ENCODE measurements around the gene ALDOA. TPM values are rescaled to one million over a fixed set of nuclear protein-coding genes. Genes with fewer than 3 reads are reported as not detected.

Gene ALDOA
- total RNA-seq, 6 donors from 2014 or later, result 303 to 964 (median 731) TPM

DNA sequence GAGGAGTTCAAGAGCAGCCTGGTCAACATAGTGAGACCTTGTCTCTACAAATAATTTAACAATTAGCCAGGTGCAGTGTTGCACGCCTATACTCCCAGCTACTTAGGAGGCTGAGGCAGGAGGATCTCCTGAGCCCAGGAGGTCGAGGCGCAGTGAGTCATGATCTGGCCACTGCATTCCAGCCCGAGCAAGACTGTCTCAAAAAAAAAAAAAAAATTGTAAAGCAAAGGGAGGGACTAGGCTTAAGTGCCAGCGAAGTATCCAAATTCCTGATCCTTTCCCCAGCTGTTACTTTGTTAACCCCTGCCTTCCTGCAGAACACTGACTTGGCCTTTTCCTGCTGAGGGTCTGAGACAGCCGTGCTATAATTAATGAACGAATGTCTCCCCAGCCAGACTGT lies 45.1 kb downstream of the ALDOA start:
- ATAC-seq (ENCODE audit: low FRiP score in 2 of 2) (no peak), DNase-seq (no peak)
- no peaks in the 10 kb centered on the region for H3K9me3 ChIP-seq
- peaks cover 0 to 92% (median 50%) of the 10 kb centered on the region in 4 donors for H3K36me3 ChIP-seq
- no peak overlapping the region for H3K27ac ChIP-seq
- TF ChIP-seq, protein P1, sequence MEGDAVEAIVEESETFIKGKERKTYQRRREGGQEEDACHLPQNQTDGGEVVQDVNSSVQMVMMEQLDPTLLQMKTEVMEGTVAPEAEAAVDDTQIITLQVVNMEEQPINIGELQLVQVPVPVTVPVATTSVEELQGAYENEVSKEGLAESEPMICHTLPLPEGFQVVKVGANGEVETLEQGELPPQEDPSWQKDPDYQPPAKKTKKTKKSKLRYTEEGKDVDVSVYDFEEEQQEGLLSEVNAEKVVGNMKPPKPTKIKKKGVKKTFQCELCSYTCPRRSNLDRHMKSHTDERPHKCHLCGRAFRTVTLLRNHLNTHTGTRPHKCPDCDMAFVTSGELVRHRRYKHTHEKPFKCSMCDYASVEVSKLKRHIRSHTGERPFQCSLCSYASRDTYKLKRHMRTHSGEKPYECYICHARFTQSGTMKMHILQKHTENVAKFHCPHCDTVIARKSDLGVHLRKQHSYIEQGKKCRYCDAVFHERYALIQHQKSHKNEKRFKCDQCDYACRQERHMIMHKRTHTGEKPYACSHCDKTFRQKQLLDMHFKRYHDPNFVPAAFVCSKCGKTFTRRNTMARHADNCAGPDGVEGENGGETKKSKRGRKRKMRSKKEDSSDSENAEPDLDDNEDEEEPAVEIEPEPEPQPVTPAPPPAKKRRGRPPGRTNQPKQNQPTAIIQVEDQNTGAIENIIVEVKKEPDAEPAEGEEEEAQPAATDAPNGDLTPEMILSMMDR (IDR thresholded peaks at IDR 0.05), result no peak
- TF ChIP-seq POLR2AphosphoS5 (IDR thresholded peaks at IDR 0.05), result no peak
- no peak for TF ChIP-seq POLR2A (IDR thresholded peaks at IDR 0.05)
- no peak for TF ChIP-seq EP300 (IDR thresholded peaks at IDR 0.05)
- H3K27me3 ChIP-seq, result no peaks in the 10 kb centered on the region
- peaks cover 9 to 30% (median 15%) of the 10 kb centered on the region in 4 donors for H3K4me1 ChIP-seq
- WGBS, 2 donors, result 69 to 71% methylated on average over 7 of the region's 7 CpGs
- H3K4me3 ChIP-seq, result no peak overlapping the region

DNA sequence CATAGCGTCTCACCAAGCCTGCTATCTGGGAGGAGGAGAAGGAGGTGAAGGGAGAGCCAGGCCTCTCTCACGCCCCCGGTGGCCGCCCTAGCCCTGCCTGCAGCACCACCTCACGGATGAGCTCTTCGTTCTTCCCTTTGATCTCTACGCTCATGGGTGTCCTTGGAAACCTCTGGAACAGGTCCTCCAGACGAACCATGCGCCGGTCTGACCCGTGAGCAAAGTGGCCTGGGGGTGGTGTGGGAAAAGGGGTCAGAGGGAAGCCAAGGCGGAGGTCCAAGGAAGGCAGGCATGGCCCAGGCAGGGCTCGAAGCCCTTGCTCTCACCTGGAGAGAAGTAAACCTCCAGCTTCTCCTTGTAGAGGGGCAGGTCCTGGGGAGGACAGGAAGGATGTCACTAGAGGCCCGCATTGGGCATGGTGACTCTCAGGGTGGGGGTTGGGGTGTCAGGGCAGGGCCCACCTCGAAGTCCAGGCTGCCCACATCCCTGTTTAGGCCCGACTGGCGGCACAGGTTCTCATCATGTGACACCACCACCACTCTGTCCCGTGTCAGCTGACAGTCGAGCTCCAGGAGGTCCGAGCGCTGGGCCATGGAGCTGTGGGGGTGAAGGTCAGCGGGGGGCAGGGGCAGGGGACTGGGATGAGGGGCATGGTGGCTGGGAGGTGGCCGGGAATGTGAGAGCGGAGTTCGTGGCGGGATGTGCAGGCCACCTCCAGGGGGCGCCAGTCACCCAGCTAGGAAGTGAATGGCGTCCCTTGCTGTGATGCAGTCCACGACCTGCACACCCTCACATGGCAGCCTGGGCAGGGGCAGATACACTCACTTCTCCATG lies 46.9 kb downstream of the ALDOA start:
- H3K27ac ChIP-seq, result peak overlapping the region in 1 of 4 donors; percentile 33
- H3K4me3 ChIP-seq, result no peak overlapping the region
- peaks cover 3 to 94% (median 64%) of the 10 kb centered on the region in 4 donors for H3K36me3 ChIP-seq
- DNase-seq, result peak; percentile 62 to 87
- WGBS, 2 donors, result 85 to 88% methylated on average over 25 to 29 of the region's 29 CpGs
- no peaks in the 10 kb centered on the region for H3K27me3 ChIP-seq
- ATAC-seq (ENCODE audit: low FRiP score in 2 of 2), result peak; percentile 44 to 69
- H3K4me1 ChIP-seq, result peaks cover 9 to 32% (median 15%) of the 10 kb centered on the region in 4 donors
- no peaks in the 10 kb centered on the region for H3K9me3 ChIP-seq
- no peak for TF ChIP-seq POLR2AphosphoS5 (IDR thresholded peaks at IDR 0.05)
- TF ChIP-seq, protein P1 (IDR thresholded peaks at IDR 0.05), result peak; percentile 55 to 80 (median 72)
- no peak for TF ChIP-seq POLR2A (IDR thresholded peaks at IDR 0.05)

DNA sequence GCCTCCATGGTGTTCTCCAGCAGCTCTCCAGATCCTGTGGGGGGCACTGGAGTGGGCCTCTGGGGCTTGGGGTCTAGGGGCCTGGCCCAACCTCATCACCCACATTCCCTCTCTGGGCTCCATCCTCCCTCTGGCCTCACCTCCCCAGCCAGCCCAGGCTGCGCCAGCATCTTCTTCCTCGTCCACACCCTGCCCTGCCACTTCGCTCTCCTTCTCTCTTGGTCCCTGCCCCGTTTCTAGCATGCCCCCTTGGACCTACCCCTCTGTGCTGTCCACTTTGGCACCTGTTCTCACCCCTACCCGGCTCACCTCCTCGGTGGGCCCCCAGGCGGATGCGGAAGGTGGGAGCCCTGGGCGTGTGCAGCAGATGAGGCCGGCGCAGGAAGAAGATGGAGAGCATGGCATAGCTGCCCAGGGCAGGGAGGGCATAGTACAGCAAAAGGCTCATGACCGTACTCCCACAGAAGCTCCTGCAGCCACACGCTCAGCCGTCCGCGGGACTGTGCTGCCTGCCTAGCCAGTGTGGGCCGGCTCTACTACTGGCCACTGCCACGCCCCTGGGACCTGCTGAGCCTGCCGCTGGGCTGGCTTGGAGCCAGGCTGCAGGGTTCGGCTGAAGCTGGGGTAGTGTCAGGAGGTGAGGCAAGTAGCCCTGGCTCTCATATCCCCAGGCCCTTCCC lies 47.6 kb downstream of the ALDOA start, which contains the start of gene GDPD3:
GDPD3 (minus strand) TSS at position 507 of the 680 bp plus-strand sequence; CDS start at position 448, 59 bp downstream.
- Histone ChIP-seq H3K27ac (peak within 1 kb of the TSS in 3 of 4 donors; percentile 33 to 67 (median 66)), H3K4me3 (no peak within 1 kb of the TSS), H3K27me3 (no peaks in the 10 kb centered on the region), H3K4me1 (peaks cover 9 to 32% (median 15%) of the 10 kb centered on the region in 4 donors), H3K36me3 (peaks cover 10 to 94% (median 64%) of the 10 kb centered on the region in 4 donors), H3K9me3 (no peaks in the 10 kb centered on the region)
- TF ChIP-seq POLR2AphosphoS5 (IDR thresholded peaks at IDR 0.05), result no peak
- no peak for TF ChIP-seq POLR2A (IDR thresholded peaks at IDR 0.05)
- TF ChIP-seq, protein P1 (IDR thresholded peaks at IDR 0.05), result no peak
- no peak for TF ChIP-seq EP300 (IDR thresholded peaks at IDR 0.05)
- ATAC-seq (ENCODE audit: low FRiP score in 2 of 2) (peak in 1 of 2 donors; percentile 51), DNase-seq (peak; percentile 48 to 74)
- 84 to 96% methylated on average over 12 to 20 of the region's 20 CpGs for WGBS, 2 donors

DNA sequence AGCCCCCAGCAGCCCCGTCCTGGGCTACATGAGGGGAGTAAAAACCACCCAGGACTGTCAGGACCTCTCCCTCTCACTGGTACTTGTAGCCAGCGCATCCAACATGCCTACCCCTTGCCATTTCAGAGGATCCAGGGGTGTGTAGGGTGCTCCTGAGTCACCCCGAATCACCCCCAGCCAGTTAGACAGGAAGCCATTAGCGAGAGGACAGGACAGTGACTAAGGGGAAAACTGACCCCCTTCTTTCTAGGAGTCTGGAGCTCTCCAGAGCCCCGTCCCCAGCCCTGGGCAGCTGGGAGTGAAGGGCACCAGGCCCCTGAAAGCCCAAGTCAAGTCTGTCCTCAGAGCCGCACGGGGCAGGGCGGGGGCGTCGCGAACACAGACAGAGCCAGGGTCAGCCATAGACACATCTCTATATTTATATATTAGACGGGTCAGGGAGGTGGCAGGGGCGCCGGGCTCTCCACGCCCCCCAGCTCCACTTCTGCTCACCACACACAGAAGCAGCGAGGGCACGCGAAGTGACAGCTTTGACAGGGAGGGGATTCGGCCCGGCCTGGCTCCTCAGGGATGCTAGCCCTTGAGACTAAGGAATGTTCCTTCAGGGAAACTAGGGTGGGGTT lies 48.3 kb downstream of the ALDOA start:
- no peak overlapping the region for H3K4me3 ChIP-seq
- TF ChIP-seq, protein P1 (IDR thresholded peaks at IDR 0.05), result no peak
- TF ChIP-seq POLR2AphosphoS5 (IDR thresholded peaks at IDR 0.05) (no peak), POLR2A (IDR thresholded peaks at IDR 0.05) (no peak), EP300 (IDR thresholded peaks at IDR 0.05) (no peak)
- no peaks in the 10 kb centered on the region for H3K27me3 ChIP-seq
- H3K9me3 ChIP-seq, result no peaks in the 10 kb centered on the region
- peaks cover 9 to 32% (median 15%) of the 10 kb centered on the region in 4 donors for H3K4me1 ChIP-seq
- H3K27ac ChIP-seq, result peak overlapping the region in 3 of 4 donors; percentile 21 to 67 (median 66)
- ATAC-seq (ENCODE audit: low FRiP score in 2 of 2) (peak in 1 of 2 donors; percentile 2), DNase-seq (peak in 1 of 2 donors; percentile 64)
- 89% methylated on average over 6 to 20 of the region's 20 CpGs for WGBS, 2 donors
- peaks cover 10 to 96% (median 63%) of the 10 kb centered on the region in 4 donors for H3K36me3 ChIP-seq
